ENCODE results near the gene DPP6. TPM values are rescaled to one million over a fixed set of nuclear protein-coding genes. Genes with fewer than 3 reads are reported as not detected.

DPP6 gene
- total RNA-seq, 3 donors from 2014 or later (not counting 1 experiment from before 2014, with no cell fraction given): not detected

- Histone ChIP-seq H3K4me1 (ENCODE audit: control insufficient read depth, insufficient read depth, low read length) (no peaks in the 10 kb centered on the region), H3K4me3 (ENCODE audit: low read length) (no peak overlapping the region), H3K36me3 (ENCODE audit: control insufficient read depth, insufficient read depth, low read length) (no peaks in the 10 kb centered on the region), H3K9me3 (ENCODE audit: control insufficient read depth, insufficient read depth, low read length) (no peaks in the 10 kb centered on the region), H3K27me3 (ENCODE audit: control insufficient read depth, insufficient read depth, low read length) (no peaks in the 10 kb centered on the region), H3K27ac (ENCODE audit: low read length) (no peak overlapping the region)
- ATAC-seq (no peak), DNase-seq (no peak)
- H3K4me3 Mint-ChIP-seq: no peak overlapping the region
- 81% methylated on average over 10 of the region's 10 CpGs for WGBS (ENCODE audit: insufficient coverage)
- peaks cover 0 to 2% of the 10 kb centered on the region in 2 donors for H3K9me3 Mint-ChIP-seq
- no peak overlapping the region for H3K27ac Mint-ChIP-seq
- intact Hi-C loops (cut with micrococcal nuclease): no loop called here
- no peaks in the 10 kb centered on the region for H3K36me3 Mint-ChIP-seq
- peaks cover 0 to 3% of the 10 kb centered on the region in 2 donors for H3K27me3 Mint-ChIP-seq (ENCODE audit: low read depth in 2 of 2)
- TF ChIP-seq CTCF (IDR thresholded peaks at IDR 0.05): no peak
- no peaks in the 10 kb centered on the region for H3K4me1 Mint-ChIP-seq
Observed at GRCh38 chr7:154767142-154767541, 714.9 kb downstream of the DPP6 start.

GRCh38 chr7:154767821-154768415, 715.7 kb downstream of the DPP6 start:
- no peak for ATAC-seq
- Histone ChIP-seq H3K27me3 (ENCODE audit: control insufficient read depth, insufficient read depth, low read length) (no peaks in the 10 kb centered on the region), H3K36me3 (ENCODE audit: control insufficient read depth, insufficient read depth, low read length) (no peaks in the 10 kb centered on the region), H3K9me3 (ENCODE audit: control insufficient read depth, insufficient read depth, low read length) (no peaks in the 10 kb centered on the region), H3K27ac (ENCODE audit: low read length) (no peak overlapping the region), H3K4me1 (ENCODE audit: control insufficient read depth, insufficient read depth, low read length) (no peaks in the 10 kb centered on the region), H3K4me3 (ENCODE audit: low read length) (no peak overlapping the region)
- WGBS (ENCODE audit: insufficient coverage): 85% methylated on average over 9 of the region's 9 CpGs
- no peak for DNase-seq
- intact Hi-C loops (cut with micrococcal nuclease): no loop called here
- peaks cover 0 to 2% of the 10 kb centered on the region in 2 donors for H3K9me3 Mint-ChIP-seq
- TF ChIP-seq CTCF (IDR thresholded peaks at IDR 0.05): no peak
- peaks cover 0 to 3% of the 10 kb centered on the region in 2 donors for H3K27me3 Mint-ChIP-seq (ENCODE audit: low read depth in 2 of 2)
- no peaks in the 10 kb centered on the region for H3K4me1 Mint-ChIP-seq
- H3K4me3 Mint-ChIP-seq: no peak overlapping the region
- H3K27ac Mint-ChIP-seq: no peak overlapping the region
- no peaks in the 10 kb centered on the region for H3K36me3 Mint-ChIP-seq

GRCh38 chr7:154769001-154769400, 716.8 kb downstream of the DPP6 start:
- Mint-ChIP-seq H3K27ac (no peak overlapping the region), H3K4me1 (no peaks in the 10 kb centered on the region), H3K27me3 (ENCODE audit: low read depth in 2 of 2) (peaks cover 0 to 3% of the 10 kb centered on the region in 2 donors), H3K36me3 (no peaks in the 10 kb centered on the region), H3K4me3 (no peak overlapping the region), H3K9me3 (peaks cover 0 to 2% of the 10 kb centered on the region in 2 donors)
- 44% methylated on average over 4 of the region's 4 CpGs for WGBS (ENCODE audit: insufficient coverage)
- Histone ChIP-seq H3K27me3 (ENCODE audit: control insufficient read depth, insufficient read depth, low read length) (no peaks in the 10 kb centered on the region), H3K27ac (ENCODE audit: low read length) (no peak overlapping the region), H3K4me1 (ENCODE audit: control insufficient read depth, insufficient read depth, low read length) (no peaks in the 10 kb centered on the region), H3K9me3 (ENCODE audit: control insufficient read depth, insufficient read depth, low read length) (no peaks in the 10 kb centered on the region), H3K4me3 (ENCODE audit: low read length) (no peak overlapping the region), H3K36me3 (ENCODE audit: control insufficient read depth, insufficient read depth, low read length) (no peaks in the 10 kb centered on the region)
- DNase-seq: no peak
- no peak for TF ChIP-seq CTCF (IDR thresholded peaks at IDR 0.05)
- no peak for ATAC-seq
- intact Hi-C loops (cut with micrococcal nuclease): no loop called here

- Histone ChIP-seq H3K4me3 (ENCODE audit: low read length) (no peak overlapping the region), H3K27me3 (ENCODE audit: control insufficient read depth, insufficient read depth, low read length) (no peaks in the 10 kb centered on the region), H3K36me3 (ENCODE audit: control insufficient read depth, insufficient read depth, low read length) (no peaks in the 10 kb centered on the region), H3K27ac (ENCODE audit: low read length) (no peak overlapping the region), H3K4me1 (ENCODE audit: control insufficient read depth, insufficient read depth, low read length) (no peaks in the 10 kb centered on the region), H3K9me3 (ENCODE audit: control insufficient read depth, insufficient read depth, low read length) (no peaks in the 10 kb centered on the region)
- Mint-ChIP-seq H3K27ac (no peak overlapping the region), H3K27me3 (ENCODE audit: low read depth in 2 of 2) (peaks cover 0 to 3% of the 10 kb centered on the region in 2 donors), H3K36me3 (no peaks in the 10 kb centered on the region), H3K4me1 (no peaks in the 10 kb centered on the region), H3K9me3 (peaks cover 0 to 2% of the 10 kb centered on the region in 2 donors), H3K4me3 (no peak overlapping the region)
- no peak for TF ChIP-seq CTCF (IDR thresholded peaks at IDR 0.05)
- 86% methylated on average over 7 of the region's 7 CpGs for WGBS (ENCODE audit: insufficient coverage)
- intact Hi-C loops (cut with micrococcal nuclease): no loop called here
- no peak for ATAC-seq
- DNase-seq: no peak
Observed at GRCh38 chr7:154769527-154769926, 717.3 kb downstream of the DPP6 start.

All from natural killer cell (primary cell).